Muscle layer of colon (tissue), 2 donors: ENCODE results near the gene NRAS.
"Not testable (repeated sequence)": the region's sequence is repeated elsewhere in the genome, so short reads cannot be mapped to it uniquely, and the experiment has no call there.

Experiments
- H3K27ac ChIP-seq: one replicate; pipeline ENCODE4 v1.7.0; 2013; ENCODE audit warnings: low read depth, mild to moderate bottlenecking, low read length, moderate library complexity
- H3K27me3 ChIP-seq, 2 donors: one replicate each; pipeline ENCODE4 v1.7.0; 2013; ENCODE audit warnings: low read length in 2 of 2, mild to moderate bottlenecking in 2 of 2; ENCODE audit not compliant: insufficient read depth in 2 of 2, control insufficient read depth in 1 of 2
- H3K36me3 ChIP-seq: one replicate; pipeline ENCODE4 v1.7.0; 2013; ENCODE audit warnings: mild to moderate bottlenecking, low read length; ENCODE audit not compliant: insufficient read depth
- H3K4me1 ChIP-seq: one replicate; pipeline ENCODE4 v1.7.0; 2013; ENCODE audit warnings: mild to moderate bottlenecking, low read length; ENCODE audit not compliant: insufficient read depth
- H3K4me3 ChIP-seq, 2 donors: one replicate each; pipeline ENCODE4 v1.7.0; 2013; ENCODE audit warnings: low read length in 2 of 2, low read depth in 1 of 2, mild to moderate bottlenecking in 1 of 2, moderate library complexity in 1 of 2
- H3K9ac ChIP-seq: one replicate; pipeline ENCODE4 v1.7.0; 2013; ENCODE audit warnings: low read length
- H3K9me3 ChIP-seq: one replicate; pipeline ENCODE4 v1.7.0; 2013; ENCODE audit warnings: mild to moderate bottlenecking, low read length
- donor health status: abdominal sarcoma.
- donor health status: Adenocarcinoma of cecum.

Gene NRAS

DNA sequence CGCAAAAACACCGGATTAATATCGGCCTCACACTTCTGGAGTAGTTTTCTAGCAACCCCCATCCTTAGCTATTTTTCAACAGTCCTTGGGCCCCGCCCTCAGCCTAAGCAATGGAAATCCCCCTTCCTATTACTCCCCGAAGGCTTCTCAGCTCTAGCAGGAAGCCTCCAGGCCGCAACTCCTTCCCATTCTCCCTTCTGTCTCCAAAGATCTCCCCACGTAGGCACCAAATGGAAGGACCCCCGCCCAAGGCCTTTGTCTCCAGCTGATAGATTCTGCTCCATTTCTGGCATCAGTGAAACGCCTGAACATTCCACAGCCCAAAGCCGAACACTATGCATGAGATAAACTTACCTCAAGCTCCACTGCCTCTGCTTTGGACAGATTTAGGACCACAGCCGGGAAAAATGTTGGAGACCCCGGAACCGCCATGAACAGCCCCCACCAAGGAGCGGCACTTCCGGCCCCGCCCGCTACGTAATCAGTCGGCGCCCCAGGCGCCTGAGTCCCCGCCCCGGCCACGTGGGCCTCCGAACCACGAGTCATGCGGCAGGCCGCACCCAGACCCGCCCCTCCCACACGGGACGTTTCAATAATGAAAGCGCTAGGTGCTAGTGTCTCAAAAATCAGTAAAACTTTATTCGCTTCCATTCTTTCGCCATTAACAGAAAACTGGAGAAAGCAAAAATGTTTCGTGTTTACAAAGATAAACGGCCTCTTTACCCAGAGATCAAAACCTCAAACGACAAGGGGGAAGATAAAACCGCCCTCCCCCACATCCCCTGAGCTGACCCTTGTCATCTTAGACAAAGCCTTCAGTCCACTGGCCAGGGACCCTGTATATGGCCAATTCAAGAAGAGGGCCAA lies at the start of gene NRAS:
Gene NRAS, minus strand, starts transcription at position 468 of the 867 bp plus-strand sequence. CDS start 611 bp downstream, outside the sequence.
- H3K27ac ChIP-seq: peak within 1 kb of the TSS; percentile 93
- peak within 1 kb of the TSS; percentile 93 to 99 for H3K4me3 ChIP-seq
- H3K36me3 ChIP-seq: peaks cover 61% of the 10 kb centered on the region
- H3K4me1 ChIP-seq: peaks cover 12% of the 10 kb centered on the region
- no peaks in the 10 kb centered on the region for H3K9me3 ChIP-seq
- peak within 1 kb of the TSS; percentile 99 for H3K9ac ChIP-seq
- H3K27me3 ChIP-seq: no peaks in the 10 kb centered on the region

- H3K4me1 ChIP-seq: no peaks in the 10 kb centered on the region
- no peak overlapping the region for H3K27ac ChIP-seq
- peaks cover 4% of the 10 kb centered on the region for H3K36me3 ChIP-seq
- H3K4me3 ChIP-seq: no peak overlapping the region
- H3K9ac ChIP-seq: no peak overlapping the region
- no peaks in the 10 kb centered on the region for H3K9me3 ChIP-seq
- no peaks in the 10 kb centered on the region for H3K27me3 ChIP-seq
Measured at GRCh38 chr1:114764689-114765088, 48.1 kb upstream of the NRAS start.

GRCh38 chr1:114758256-114758832 lies 41.8 kb upstream of the NRAS start:
- Histone ChIP-seq H3K9ac (peak overlapping the region; percentile 100), H3K9me3 (no peaks in the 10 kb centered on the region), H3K4me1 (peaks cover 33% of the 10 kb centered on the region), H3K27me3 (no peaks in the 10 kb centered on the region), H3K4me3 (peak overlapping the region; percentile 47 to 100), H3K27ac (peak overlapping the region; percentile 99), H3K36me3 (no peaks in the 10 kb centered on the region)

DNA sequence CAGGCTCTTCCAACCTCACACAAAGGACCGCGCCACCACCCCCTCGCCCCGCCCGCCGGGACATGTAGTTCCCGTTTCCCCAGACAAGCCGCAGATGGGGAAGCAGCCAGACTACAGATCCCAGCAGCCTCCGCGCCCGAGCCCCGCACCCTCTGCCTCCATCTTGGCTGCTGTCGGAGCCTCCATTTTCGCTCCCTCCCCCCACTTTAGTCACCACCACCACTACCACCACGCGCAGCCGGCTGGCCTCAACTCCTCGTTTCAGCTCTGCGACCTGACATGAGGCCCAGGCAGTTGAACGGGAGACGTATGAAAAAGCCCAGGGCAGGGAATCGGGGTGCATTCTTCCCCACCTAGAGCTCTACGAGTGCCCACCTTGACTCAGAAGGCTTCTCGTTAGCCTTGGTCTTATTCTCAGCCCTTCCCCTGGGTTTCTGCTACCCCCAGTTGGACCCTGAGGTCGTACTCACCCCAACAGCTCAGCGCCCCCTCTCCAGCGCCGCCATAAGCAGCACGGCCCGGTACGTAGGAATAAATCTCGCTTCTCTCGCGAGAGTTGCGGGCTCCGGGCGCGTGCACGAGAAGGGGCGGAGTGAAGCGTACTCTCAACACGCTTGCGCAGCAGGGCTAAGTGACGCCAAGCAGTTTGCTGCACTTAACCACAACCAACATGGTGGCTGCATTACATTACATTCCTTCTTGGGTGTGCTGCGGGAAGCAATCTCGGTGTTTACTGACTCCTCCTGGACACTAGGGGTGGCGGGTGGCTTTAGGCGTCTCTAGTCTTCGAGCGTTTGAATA lies 41.1 kb upstream of the NRAS start, which contains the start of gene CSDE1:
Gene CSDE1, minus strand, starts transcription at position 530 of the 801 bp plus-strand sequence. CDS start 18,094 bp downstream, outside the sequence.
- H3K4me1 ChIP-seq: peaks cover 39% of the 10 kb centered on the region
- H3K9me3 ChIP-seq: no peaks in the 10 kb centered on the region
- peak within 1 kb of the TSS; percentile 100 for H3K9ac ChIP-seq
- H3K4me3 ChIP-seq: peak within 1 kb of the TSS; percentile 98 to 100
- no peaks in the 10 kb centered on the region for H3K36me3 ChIP-seq
- H3K27me3 ChIP-seq: no peaks in the 10 kb centered on the region
- H3K27ac ChIP-seq: peak within 1 kb of the TSS; percentile 99

GRCh38 chr1:114756949-114757454 lies 40.4 kb upstream of the NRAS start:
- Histone ChIP-seq H3K4me1 (peaks cover 46% of the 10 kb centered on the region), H3K4me3 (peak overlapping the region; percentile 98 to 100), H3K27ac (peak overlapping the region; percentile 99), H3K36me3 (no peaks in the 10 kb centered on the region), H3K27me3 (no peaks in the 10 kb centered on the region), H3K9ac (peak overlapping the region; percentile 100), H3K9me3 (no peaks in the 10 kb centered on the region)

DNA sequence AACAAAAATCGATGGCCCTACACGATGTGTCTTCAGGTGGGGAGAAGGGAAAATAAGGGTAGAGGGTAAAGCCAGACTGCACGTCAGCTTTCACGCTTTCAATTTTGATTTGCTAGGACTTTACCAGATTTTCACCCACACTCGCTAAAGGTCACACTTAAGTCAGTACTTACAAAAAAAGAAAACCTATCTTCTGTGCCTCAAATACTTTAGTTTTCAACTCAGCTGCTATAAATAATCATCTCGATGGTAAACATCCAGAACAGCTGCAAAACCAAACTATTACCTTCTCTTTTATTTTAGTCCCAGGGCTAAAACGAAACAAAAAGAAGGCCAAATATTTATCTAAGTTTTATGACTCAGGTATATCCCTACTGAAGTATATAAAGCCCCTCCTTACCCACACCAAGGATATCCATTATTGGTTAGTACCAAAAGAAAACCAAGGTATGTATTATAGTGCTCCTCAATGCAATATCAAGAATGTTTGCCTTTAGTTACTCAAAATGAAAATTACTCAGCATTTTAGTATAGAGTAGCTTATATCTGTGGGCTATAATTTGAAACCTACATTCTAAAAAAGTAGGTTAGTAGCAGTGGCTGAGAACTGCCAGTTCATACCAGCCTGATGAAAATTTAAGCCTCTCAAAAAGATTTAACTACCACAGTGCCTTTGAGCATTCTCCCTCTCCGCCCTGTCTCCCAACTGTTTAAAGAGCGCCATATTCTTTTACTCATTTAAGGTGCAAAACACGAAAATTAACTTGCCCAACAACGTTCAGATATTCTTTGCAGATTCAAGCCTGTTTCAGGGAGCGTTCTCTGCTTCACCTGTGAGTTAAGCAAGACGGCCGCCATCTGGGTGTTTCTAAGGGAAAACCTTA lies 39.7 kb upstream of the NRAS start:
- Histone ChIP-seq H3K4me1 (peaks cover 53% of the 10 kb centered on the region), H3K27me3 (no peaks in the 10 kb centered on the region), H3K9ac (peak overlapping the region; percentile 100), H3K4me3 (peak overlapping the region; percentile 98 to 100), H3K27ac (peak overlapping the region; percentile 99), H3K9me3 (no peaks in the 10 kb centered on the region), H3K36me3 (no peaks in the 10 kb centered on the region)

DNA sequence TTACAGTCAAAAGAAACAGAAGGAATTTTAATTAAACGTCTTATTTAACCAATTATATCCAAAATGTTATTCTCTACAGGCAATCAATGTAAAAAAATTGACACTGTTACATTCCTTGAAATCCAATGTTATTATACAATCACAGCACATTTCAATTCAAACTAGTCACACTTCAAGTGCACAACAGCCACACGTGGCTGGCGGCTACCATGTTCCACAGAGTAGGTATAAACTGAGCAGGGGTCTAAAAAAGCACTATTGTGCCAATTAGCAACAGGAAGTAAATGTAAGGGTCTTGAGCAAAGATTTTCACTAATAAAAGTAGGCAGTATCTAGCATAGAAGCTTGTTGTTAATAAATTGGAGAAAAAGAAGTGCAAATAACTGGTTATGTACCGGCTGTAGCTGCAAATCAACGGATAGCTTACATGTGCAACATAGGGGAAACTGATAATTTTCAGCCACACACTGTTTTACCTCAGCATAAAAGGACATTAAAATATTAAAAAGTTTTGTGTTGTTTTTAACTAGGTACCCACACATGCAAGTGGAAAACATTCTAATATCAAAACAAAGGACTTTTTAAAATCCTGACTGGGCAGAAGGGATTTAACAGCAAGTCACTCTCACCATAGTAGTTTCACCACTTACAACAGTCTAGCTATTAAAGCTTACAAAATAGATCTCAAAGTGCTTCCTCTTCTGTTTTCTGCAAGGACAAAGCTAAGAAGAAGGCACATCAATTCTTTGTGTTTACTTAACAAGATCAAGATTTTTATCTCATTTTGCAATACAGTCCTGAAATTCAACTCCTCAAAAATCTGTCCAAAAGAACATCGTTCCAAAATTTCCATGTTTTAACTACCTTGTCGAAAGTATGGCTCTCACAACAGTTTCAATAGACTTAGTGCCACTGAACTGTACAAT lies 38.7 kb upstream of the NRAS start:
- Histone ChIP-seq H3K9ac (peak overlapping the region; percentile 100), H3K4me1 (peaks cover 63% of the 10 kb centered on the region), H3K27me3 (no peaks in the 10 kb centered on the region), H3K9me3 (no peaks in the 10 kb centered on the region), H3K4me3 (peak overlapping the region in 1 of 2 donors; percentile 100), H3K36me3 (no peaks in the 10 kb centered on the region), H3K27ac (no peak overlapping the region)

- H3K27ac ChIP-seq, H3K9ac ChIP-seq, H3K36me3 ChIP-seq, H3K4me3 ChIP-seq, H3K27me3 ChIP-seq, H3K9me3 ChIP-seq: not testable (repeated sequence)
- peaks cover 70% of the 10 kb centered on the region for H3K4me1 ChIP-seq
Measured at GRCh38 chr1:114753702-114754101, 37.1 kb upstream of the NRAS start.

- no peaks in the 10 kb centered on the region for H3K27me3 ChIP-seq
- H3K4me1 ChIP-seq: peaks cover 70% of the 10 kb centered on the region
- H3K36me3 ChIP-seq: peaks cover 8% of the 10 kb centered on the region
- no peaks in the 10 kb centered on the region for H3K9me3 ChIP-seq
- no peak overlapping the region for H3K4me3 ChIP-seq
- H3K27ac ChIP-seq: no peak overlapping the region
- no peak overlapping the region for H3K9ac ChIP-seq
Measured at GRCh38 chr1:114753143-114753542, 36.6 kb upstream of the NRAS start.

DNA sequence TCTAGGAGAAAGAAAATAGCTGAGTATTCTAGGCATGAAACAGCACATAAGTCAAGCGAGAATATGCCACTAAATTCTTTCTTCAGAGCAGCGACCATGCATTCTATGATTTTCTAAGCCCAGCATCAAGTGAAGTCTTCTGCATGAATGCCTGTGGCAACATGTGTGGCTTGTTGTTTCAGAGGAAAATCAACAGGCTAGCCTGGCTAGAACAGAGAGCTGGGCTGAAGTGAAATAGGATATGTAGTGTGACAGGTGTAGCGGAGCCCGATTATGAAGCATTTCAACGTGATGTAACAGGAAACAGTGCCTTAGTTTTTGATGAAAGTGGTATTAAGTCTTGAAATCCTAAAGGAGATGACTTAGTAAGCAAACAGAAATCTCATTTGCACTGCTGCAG lies 34.2 kb upstream of the NRAS start:
- no peaks in the 10 kb centered on the region for H3K27me3 ChIP-seq
- H3K4me3 ChIP-seq: no peak overlapping the region
- no peaks in the 10 kb centered on the region for H3K9me3 ChIP-seq
- peaks cover 23% of the 10 kb centered on the region for H3K36me3 ChIP-seq
- peaks cover 59% of the 10 kb centered on the region for H3K4me1 ChIP-seq
- H3K9ac ChIP-seq: no peak overlapping the region
- no peak overlapping the region for H3K27ac ChIP-seq
